Measurements from ENCODE around the gene PTEN.

The PTEN gene

GRCh38 chr10:87956055-87956454 is 92.6 kb downstream of the PTEN start:
- no peak for TF ChIP-seq EGR1 (IDR thresholded peaks at IDR 0.05)
- no peak for TF ChIP-seq NFIC (IDR thresholded peaks at IDR 0.05)
- no peak for TF ChIP-seq CREB1 (IDR thresholded peaks at IDR 0.05; ENCODE audit: low read depth)
- no peak for TF ChIP-seq FOXM1 (IDR thresholded peaks at IDR 0.05; ENCODE audit: borderline replicate concordance, low read depth)
- no peak for TF ChIP-seq YY1 (IDR thresholded peaks at IDR 0.05; ENCODE audit: low read depth)
- TF ChIP-seq EP300 (IDR thresholded peaks at IDR 0.05; ENCODE audit: borderline replicate concordance) = no peak
- no peak for TF ChIP-seq USF1 (IDR thresholded peaks at IDR 0.05)
- TF ChIP-seq ZBTB7A (IDR thresholded peaks at IDR 0.05; ENCODE audit: low read depth) = no peak
- TF ChIP-seq REST (IDR thresholded peaks at IDR 0.05; ENCODE audit: low read depth) = no peak
- TF ChIP-seq TCF12 (IDR thresholded peaks at IDR 0.05; ENCODE audit: low read depth) = no peak
- TF ChIP-seq CEBPB (IDR thresholded peaks at IDR 0.05) = no peak
- TF ChIP-seq TEAD4 (IDR thresholded peaks at IDR 0.05) = no peak
- no peak for TF ChIP-seq RAD21 (IDR thresholded peaks at IDR 0.05; ENCODE audit: low read depth)

- TF ChIP-seq CREB1 (IDR thresholded peaks at IDR 0.05; ENCODE audit: low read depth) (no peak), RAD21 (IDR thresholded peaks at IDR 0.05; ENCODE audit: low read depth) (no peak), NFIC (IDR thresholded peaks at IDR 0.05) (no peak), EP300 (IDR thresholded peaks at IDR 0.05; ENCODE audit: borderline replicate concordance) (no peak), YY1 (IDR thresholded peaks at IDR 0.05; ENCODE audit: low read depth) (no peak), FOXM1 (IDR thresholded peaks at IDR 0.05; ENCODE audit: borderline replicate concordance, low read depth) (no peak), CEBPB (IDR thresholded peaks at IDR 0.05) (no peak), REST (IDR thresholded peaks at IDR 0.05; ENCODE audit: low read depth) (no peak), EGR1 (IDR thresholded peaks at IDR 0.05) (no peak), TAF1 (IDR thresholded peaks at IDR 0.05; ENCODE audit: low read depth) (no peak)
These were observed 94.3 kb downstream of the PTEN start for GRCh38 chr10:87957702-87958101.

- TF ChIP-seq TAF1 (IDR thresholded peaks at IDR 0.05; ENCODE audit: low read depth) (no peak), NFIC (IDR thresholded peaks at IDR 0.05) (no peak), MAX (IDR thresholded peaks at IDR 0.05) (no peak), CEBPB (IDR thresholded peaks at IDR 0.05) (no peak), FOXM1 (IDR thresholded peaks at IDR 0.05; ENCODE audit: borderline replicate concordance, low read depth) (no peak), EGR1 (IDR thresholded peaks at IDR 0.05) (no peak), CREB1 (IDR thresholded peaks at IDR 0.05; ENCODE audit: low read depth) (no peak), YY1 (IDR thresholded peaks at IDR 0.05; ENCODE audit: low read depth) (no peak), TEAD4 (IDR thresholded peaks at IDR 0.05) (no peak), TCF12 (IDR thresholded peaks at IDR 0.05; ENCODE audit: low read depth) (no peak), USF1 (IDR thresholded peaks at IDR 0.05) (no peak), RAD21 (IDR thresholded peaks at IDR 0.05; ENCODE audit: low read depth) (no peak), EP300 (IDR thresholded peaks at IDR 0.05; ENCODE audit: borderline replicate concordance) (no peak), ZBTB7A (IDR thresholded peaks at IDR 0.05; ENCODE audit: low read depth) (no peak), REST (IDR thresholded peaks at IDR 0.05; ENCODE audit: low read depth) (no peak)
These were observed 96.8 kb downstream of the PTEN start for GRCh38 chr10:87960230-87960629.

- TF ChIP-seq TCF12 (IDR thresholded peaks at IDR 0.05; ENCODE audit: low read depth) (no peak), CREB1 (IDR thresholded peaks at IDR 0.05; ENCODE audit: low read depth) (no peak), ZBTB7A (IDR thresholded peaks at IDR 0.05; ENCODE audit: low read depth) (no peak), TEAD4 (IDR thresholded peaks at IDR 0.05) (no peak), NFIC (IDR thresholded peaks at IDR 0.05) (no peak), USF1 (IDR thresholded peaks at IDR 0.05) (no peak), REST (IDR thresholded peaks at IDR 0.05; ENCODE audit: low read depth) (no peak), CEBPB (IDR thresholded peaks at IDR 0.05) (no peak), MAX (IDR thresholded peaks at IDR 0.05) (no peak), EP300 (IDR thresholded peaks at IDR 0.05; ENCODE audit: borderline replicate concordance) (no peak), FOXM1 (IDR thresholded peaks at IDR 0.05; ENCODE audit: borderline replicate concordance, low read depth) (no peak), TAF1 (IDR thresholded peaks at IDR 0.05; ENCODE audit: low read depth) (no peak), EGR1 (IDR thresholded peaks at IDR 0.05) (no peak)
These were observed 97.9 kb downstream of the PTEN start for GRCh38 chr10:87961314-87961713.
